M059J (cell line): ENCODE data around the gene AP3S1. TPM values are rescaled to one million over a fixed set of nuclear protein-coding genes. Genes with fewer than 3 reads are reported as not detected.
"Not testable (repeated sequence)": the region's sequence is repeated elsewhere in the genome, so short reads cannot be mapped to it uniquely, and the experiment has no call there.

Source experiments
- DNase-seq: peaks from one replicate; pipeline ENCODE4 v3.0.0-alpha.2; 2012; ENCODE audit warnings: low read depth
- total RNA-seq: library from RNA; depleted of rRNA; stranded (reverse); fragments of >200 nt; shearing (Covaris generic); gene quantifications from 2 replicates; pipeline ENCODE4 v1.2.3, GENCODE V29; 2014

Gene AP3S1
- total RNA-seq, 1 experiment from 2014 or later, result 124 TPM

GRCh38 chr5:115824983-115825382, 16.8 kb upstream of the AP3S1 start:
- not testable (repeated sequence) for DNase-seq

DNA sequence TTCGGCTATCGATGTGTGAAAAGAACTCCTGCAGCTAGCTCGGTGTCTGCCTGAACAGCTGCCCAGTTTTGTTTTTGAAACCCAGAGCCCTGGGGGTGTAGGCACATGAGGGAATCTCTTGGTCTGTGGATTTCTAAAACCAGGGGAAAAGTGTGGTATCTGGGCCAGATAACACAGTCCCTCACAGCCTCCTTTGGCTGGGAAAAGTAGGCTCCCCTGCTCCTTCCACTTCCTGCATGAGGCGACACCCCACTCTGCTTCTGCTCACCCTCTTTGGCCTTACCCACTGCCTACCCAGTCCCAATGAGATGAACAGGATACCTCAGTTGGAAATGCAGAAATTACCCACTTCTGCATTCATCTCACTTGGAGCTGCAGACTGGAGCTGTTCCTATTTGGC, 15.8 kb upstream of the AP3S1 start:
- no peak for DNase-seq

DNA sequence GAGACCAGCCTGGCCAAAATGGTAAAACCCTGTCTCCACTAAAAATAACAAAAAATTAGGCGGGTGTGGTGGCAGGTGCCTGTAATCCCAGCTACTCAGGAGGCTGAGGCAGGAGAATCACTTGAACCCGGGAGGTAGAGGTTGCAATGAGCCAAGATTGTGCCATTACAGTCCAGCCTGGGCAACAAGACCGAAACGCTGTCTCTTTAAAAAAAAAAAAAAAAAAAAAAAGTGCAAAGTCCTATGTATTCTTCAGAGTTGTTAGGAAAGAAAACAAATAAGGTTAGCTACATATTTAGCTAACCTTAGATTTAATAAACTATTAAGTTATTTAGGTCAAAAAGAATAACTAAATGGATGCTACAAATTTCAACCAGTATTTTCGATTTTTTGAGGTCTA, 11.8 kb upstream of the AP3S1 start:
- no peak for DNase-seq

DNA sequence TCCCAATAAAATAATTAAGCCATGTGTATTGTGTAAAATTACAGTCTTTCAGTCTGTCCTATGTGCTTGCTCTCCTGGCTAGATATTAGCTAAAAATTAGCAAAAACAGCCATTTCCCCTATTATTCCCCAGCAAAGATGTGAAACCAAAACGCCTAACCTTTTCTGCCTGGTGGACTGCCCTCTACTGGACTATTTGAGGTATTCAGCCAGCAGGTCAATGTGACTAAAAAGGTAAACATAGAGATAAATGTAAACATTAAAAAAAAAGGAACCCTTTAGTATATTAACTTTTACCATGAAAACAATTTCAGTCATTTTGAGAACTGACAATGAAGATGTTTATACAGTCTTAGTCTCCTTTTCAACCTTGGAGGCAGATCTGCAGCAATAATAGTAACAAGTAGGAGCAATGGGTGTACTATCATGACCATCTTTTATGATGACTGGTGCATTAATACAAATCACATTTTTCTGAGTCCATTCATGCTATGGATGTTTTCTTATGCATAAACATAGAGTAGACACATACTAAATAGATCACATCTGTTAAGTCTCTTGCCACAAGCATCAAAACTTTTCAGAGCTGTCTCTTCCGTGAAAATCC, 10.5 kb upstream of the AP3S1 start:
- no peak for DNase-seq

- no peak for DNase-seq
Observed at GRCh38 chr5:115835481-115835880, 6.3 kb upstream of the AP3S1 start.

DNA sequence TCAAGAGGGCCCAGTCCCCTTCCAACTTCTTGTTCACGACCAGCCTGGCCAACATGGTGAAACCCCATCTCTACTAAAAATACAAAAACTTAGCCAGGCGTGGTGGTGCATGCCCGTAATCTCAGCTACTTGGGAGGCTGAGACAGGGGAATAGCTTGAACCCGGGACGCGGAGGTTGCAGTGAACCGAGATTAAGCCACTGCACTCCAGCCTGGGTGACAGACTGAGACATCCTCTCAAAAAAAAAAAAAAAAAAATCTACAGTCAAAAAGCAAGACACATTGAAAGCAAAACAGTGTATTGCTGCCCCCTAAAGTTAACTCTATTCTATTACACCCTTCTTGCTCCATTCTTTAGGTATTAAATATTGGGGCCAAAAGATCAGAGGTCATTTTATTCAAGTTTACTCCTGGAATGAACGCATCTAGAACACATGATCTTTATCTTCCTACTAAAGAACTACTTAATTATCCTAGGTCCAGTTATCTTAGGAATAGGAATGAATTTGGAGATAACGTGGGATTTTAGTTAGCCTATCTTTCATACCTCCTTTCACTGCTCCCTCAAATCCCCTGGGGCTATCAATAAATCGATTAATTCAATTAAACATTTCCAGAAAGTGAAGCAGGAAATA, 2.7 kb upstream of the AP3S1 start:
- peak; percentile 48 for DNase-seq

GRCh38 chr5:115840873-115841272, 862 bp upstream of the AP3S1 start:
- DNase-seq, result no peak

DNA sequence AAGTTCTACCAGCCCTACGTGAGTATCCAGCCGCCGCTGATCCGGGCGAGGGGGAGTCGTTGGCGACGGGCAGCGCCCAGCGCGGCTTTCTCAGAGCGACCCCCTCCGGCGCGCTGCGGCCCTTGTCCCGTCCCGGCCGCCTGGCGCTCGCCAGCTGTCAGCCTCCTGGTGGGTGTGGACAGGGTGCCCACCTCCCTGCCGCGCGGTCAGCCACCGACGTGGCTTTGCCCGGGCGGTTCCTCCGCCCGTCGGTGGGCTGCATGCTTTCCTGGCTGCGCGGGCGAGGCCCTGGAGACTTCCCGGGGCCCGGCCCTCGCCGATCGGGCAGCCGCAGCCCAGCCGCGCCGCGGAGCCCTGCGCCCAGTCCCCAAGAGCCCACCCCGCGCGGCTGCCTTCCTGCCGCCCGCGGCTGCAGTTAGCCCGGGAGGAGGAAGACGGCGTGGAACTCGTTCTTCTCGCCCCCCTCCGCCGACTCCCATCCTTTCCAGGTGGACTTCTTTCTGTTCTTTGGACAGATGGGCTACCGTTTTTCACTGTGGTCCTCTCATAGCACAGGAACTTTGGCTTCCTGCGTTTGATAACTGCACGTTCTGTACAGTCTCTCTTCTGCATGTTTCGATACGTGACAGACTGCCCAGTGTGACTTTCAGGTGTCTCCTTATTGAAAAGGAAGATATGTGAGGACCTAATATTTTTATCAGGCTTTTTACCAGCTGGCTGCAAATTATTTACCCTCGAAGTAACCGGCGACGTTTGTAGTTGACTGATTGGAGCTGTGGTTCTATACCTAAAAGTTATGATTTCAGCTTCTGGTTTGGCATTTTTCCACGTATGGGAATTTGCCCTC, 577 bp downstream of the AP3S1 start:
- DNase-seq, result peak; percentile 71

- DNase-seq, result no peak
Observed at GRCh38 chr5:115842952-115843351, 1.2 kb downstream of the AP3S1 start.

DNA sequence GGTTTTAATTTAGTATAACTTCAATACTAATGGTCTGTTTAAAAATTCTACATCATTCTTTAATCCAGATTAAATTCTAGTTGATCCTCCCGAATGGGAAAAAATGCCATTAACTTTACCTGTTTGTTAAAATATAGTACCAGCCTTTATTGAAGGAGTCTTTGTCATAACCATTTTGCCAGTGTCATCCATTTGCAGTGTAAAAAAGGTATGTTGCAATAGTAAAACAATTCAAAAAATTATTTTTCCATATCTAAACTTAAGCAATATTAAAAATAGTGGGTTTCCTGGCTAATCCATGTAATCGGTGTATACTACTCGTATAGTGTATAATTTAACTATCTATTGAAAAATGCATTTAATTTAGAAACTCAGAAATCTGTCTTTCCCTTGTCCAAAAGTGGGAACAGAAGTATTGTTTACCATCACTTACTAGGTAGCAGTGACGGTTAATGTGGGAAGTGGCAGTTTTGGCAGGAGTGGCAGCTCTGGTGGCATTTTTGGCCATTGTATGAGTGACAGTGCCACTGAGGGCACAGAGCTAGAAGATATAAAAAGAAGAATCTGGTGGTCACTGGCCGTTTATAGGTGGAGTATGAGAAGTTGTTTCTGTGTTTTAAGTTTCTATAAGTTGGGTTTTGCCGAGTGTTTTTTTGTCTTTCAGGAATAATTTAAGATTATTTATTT, 1.9 kb downstream of the AP3S1 start:
- DNase-seq, result no peak

DNA sequence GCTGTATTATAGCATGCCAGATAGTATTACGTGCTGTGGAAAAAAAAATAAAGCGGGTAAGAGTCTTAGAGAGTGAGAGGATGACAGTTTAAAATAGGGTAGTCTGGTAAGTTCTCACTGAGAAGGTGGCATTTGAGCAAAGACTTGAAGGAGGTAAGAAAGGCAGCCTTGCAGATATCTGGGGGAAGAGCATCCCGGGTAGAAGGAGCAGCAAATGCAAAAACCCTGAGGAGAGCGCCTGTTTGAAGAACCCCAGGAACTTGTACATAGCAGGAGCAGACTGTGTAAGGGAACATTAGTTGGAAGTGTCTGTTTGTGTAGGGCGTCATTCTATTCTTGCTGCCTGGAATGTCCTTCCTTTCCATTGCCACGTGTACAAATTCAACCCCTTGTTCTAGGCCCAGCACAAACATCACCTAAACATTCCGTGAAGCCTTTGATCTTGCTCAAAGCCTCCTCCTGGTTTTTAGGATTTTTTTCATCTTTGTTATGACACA, 2.6 kb downstream of the AP3S1 start:
- DNase-seq, result no peak

DNA sequence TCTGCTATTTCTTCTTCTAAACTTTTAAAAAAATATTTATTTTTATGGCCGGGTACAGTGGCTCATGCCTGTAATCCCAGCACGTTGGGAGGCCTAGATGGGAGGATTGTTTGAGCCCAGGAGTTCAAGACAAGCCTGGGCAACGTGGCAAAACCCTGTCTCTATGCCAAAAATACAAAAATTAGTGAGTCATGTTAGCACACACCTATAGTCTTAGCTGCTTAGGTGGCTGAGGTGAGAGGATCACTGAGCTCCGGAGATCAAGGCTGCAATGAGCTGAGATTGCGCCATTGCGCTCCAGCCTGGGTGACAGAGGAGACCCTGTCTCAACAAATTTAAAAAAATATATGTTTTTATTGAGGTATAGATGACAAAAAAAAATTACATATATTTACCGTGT, 5.6 kb downstream of the AP3S1 start:
- DNase-seq, result no peak

DNA sequence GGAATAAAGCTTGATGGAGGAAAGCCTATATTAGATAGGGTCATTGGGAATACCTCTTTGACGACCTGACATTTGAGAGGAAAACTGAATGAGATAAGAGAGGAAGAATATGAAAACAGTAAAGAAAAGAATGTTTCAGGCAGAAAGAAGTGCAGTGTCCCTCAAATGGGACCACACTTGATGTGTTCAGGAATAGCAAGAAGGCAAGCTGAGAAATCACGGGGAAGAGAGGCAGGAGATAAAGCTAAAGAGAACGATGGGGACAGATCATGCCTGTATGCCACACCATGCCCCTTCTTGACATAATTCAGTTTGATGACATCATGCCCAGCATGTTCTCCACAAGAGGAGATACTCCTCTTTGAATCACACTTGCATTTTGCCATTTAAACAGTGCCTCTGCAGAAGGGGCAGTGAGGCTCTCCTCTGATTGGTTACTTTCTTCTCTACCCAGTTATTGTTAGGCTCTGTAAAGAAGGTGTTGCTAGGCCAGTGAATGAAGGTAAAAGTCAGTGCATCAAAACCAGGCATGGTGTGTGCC, 7.6 kb downstream of the AP3S1 start:
- no peak for DNase-seq

DNA sequence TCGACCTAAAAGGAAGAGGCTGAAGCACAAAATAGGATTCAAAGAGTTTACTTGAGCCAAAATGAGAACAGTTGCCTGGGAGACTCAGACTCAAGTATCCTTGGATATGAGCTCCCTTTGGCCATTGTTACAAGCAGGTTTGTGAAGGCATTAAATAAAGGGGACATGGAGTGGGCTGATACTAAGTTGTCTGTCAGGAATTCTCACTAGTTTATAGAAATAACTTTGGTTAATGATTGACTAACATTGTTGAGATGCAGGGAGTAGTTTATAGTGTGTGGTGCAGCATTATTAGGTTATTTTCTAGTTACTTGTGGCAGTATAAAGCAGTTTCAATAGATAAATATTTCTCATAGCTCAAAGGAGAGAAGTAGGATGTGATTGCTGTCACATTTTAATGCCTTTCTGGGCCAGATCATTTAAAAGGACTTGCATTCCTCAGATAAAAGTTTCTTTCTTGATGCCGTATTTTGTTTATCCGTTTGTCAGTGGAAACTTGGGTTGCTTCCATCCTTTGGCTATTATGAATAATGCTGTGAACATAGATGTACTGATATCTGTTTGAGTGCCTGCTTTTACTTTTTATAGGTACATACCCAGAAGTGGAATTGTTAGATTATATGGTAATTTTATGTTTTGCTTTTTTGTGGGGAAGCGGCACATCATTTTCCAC, 9.1 kb downstream of the AP3S1 start:
- DNase-seq, result peak; percentile 26

- no peak for DNase-seq
Observed at GRCh38 chr5:115854139-115854538, 12.4 kb downstream of the AP3S1 start.

DNA sequence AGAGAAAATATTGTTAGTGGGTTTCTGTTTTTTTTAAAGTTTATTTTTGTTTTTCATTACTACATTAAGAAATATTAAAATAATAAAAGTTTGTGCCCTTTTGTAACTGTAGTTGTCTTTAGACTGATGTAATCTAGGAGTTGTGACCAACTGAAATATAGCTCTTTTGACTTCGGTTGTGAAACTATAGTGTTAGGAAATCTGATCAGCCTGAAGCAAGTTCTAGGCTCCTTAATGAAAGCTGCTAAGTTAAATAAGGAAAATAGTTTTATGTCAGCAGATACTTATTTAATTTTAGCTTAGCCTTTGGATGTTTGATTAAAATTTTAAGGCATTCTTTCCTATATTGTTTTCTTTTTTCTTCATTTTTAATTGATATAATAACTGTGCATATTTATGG, 14.2 kb downstream of the AP3S1 start:
- DNase-seq, result no peak

GRCh38 chr5:115857057-115857479, 15.3 kb downstream of the AP3S1 start:
- DNase-seq, result no peak

DNA sequence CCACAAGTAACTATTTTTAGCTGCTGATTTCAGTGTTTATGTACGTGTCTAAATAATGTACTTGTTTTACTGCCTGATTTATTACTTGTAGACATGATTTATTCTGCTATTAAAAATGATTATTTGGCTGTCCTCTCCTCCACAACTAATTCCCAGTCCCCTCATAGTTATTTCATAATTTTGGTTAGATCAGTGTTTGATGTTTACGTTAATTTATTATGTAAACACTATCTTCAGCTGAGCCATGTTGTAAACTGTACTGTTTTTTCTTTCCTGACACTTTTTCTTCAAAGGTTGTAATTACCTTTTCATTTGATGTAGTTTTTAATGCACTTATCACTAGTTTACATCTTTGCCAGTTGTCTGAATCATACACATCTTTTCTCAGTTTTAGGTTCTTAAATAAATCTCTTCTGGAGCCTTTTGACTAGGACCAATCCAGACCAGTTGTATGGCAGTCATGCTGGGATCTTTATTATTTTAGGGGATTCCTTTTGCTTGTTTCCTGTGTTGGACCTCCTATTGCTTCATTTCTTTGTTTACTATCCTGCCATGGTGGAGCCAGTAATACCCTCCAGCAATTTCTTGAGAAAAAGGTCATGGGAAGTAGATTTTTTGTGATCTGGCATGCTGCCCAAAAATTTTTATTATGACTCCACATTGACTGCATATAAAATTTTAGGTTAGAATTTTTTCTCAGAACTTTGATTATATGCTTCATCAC, 16.1 kb downstream of the AP3S1 start:
- DNase-seq, result peak; percentile 76

DNA sequence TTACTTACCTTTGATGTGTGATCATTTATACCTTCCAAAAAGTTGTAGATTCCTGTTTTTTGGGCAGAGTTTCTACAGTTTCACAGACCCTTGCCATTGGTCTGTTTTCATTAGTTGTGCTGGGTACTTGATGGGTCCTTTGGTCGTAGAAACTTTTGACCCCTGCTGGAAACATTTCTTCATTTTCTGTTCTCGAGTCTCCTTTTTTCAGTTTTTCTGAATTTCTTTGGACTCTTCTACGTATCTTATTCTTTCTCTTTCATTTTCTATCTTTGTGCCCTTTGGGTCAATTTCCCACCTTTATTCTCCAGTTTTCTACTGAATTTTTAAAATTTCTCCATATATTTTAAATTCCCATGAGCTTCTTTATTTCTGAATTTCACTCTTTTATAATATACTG, 16.7 kb downstream of the AP3S1 start:
- no peak for DNase-seq

DNA sequence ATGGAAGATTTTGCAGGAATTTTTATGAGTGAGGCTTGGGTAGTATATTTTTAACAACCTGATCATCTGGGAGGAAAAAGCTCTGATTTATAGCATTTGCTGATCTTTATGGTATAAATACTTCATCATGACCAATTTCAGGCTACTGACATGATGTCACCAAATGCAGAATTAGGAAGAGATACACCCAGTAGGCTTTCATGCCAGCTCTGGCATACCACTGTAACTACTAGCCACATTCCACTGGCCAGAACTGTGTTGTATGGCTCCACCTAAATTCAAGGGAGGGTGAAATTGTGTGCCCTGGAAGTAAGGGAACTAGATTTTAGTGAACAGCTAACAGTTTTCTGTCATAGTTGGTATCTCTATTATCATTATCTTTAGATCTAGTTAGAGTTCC, 17.6 kb downstream of the AP3S1 start:
- peak; percentile 25 for DNase-seq
